ENCODE measurements around the gene TXN. TPM values are rescaled to one million over a fixed set of nuclear protein-coding genes. Genes with fewer than 3 reads are reported as not detected.

TXN gene
- total RNA-seq, 4 donors from 2014 or later, result 126 to 214 (median 154) TPM

GRCh38 chr9:110257956-110258355, 1.6 kb upstream of the TXN start:
- no peak for TF ChIP-seq CTCF (IDR thresholded peaks at IDR 0.05)
- no peak for TF ChIP-seq EP300 (IDR thresholded peaks at IDR 0.05)
- no peak for TF ChIP-seq POLR2A (IDR thresholded peaks at IDR 0.05)
- no peak for TF ChIP-seq POLR2AphosphoS5 (IDR thresholded peaks at IDR 0.05)
- no peaks in the 10 kb centered on the region for H3K27me3 ChIP-seq
- H3K27ac ChIP-seq, result peak overlapping the region; percentile 93
- H3K9me3 ChIP-seq, result no peaks in the 10 kb centered on the region
- no peak for DNase-seq (ENCODE audit: low spot score in 2 of 2)
- WGBS, result 89% methylated on average over 1 of the region's 1 CpG
- H3K4me1 ChIP-seq, result peaks cover 32% of the 10 kb centered on the region
- no peaks in the 10 kb centered on the region for H3K36me3 ChIP-seq
- no peak overlapping the region for H3K4me3 ChIP-seq

DNA sequence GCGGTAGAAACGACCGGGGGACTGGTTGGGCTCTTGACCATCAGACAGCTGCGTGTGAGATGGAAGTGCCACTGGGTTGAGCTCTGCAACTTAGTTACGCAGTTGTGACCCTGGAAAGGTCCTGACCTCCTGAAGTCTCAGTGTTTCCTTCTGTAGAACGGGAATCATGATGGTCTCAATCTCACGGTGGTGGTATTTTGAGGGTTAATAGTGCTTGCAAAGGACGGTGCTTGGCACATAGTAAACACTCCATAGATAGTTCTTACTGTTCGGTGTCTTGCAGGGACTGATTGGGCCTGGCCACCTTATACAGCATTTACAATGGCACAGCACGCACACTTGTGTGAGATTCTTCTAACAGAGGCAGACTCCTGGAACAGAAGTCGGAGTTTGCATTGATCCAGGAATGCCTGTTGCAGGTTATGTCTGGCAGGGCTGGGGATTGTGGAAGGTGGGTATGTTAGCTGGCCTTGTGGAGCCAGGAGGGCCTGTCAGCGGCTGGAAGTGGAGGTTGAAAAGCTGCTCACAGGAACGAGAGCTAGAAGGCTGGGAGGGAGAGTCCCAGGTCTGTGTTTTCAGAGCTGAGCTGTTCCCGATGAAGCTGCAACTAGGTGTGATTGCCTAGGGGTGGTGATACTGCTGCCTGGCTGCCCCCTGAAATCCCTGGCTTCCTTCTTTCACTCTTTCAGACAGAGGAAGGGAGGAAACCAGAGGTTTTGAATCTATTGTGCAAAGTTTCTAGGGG, 962 bp upstream of the TXN start:
- no peak for TF ChIP-seq POLR2A (IDR thresholded peaks at IDR 0.05)
- TF ChIP-seq EP300 (IDR thresholded peaks at IDR 0.05), result no peak
- TF ChIP-seq CTCF (IDR thresholded peaks at IDR 0.05), result no peak
- TF ChIP-seq POLR2AphosphoS5 (IDR thresholded peaks at IDR 0.05), result no peak
- Histone ChIP-seq H3K4me1 (peaks cover 32% of the 10 kb centered on the region), H3K27ac (peak overlapping the region; percentile 93), H3K4me3 (peak overlapping the region; percentile 86), H3K36me3 (no peaks in the 10 kb centered on the region), H3K27me3 (no peaks in the 10 kb centered on the region), H3K9me3 (no peaks in the 10 kb centered on the region)
- no peak for DNase-seq (ENCODE audit: low spot score in 2 of 2)
- 8% methylated on average over 10 of the region's 14 CpGs for WGBS

DNA sequence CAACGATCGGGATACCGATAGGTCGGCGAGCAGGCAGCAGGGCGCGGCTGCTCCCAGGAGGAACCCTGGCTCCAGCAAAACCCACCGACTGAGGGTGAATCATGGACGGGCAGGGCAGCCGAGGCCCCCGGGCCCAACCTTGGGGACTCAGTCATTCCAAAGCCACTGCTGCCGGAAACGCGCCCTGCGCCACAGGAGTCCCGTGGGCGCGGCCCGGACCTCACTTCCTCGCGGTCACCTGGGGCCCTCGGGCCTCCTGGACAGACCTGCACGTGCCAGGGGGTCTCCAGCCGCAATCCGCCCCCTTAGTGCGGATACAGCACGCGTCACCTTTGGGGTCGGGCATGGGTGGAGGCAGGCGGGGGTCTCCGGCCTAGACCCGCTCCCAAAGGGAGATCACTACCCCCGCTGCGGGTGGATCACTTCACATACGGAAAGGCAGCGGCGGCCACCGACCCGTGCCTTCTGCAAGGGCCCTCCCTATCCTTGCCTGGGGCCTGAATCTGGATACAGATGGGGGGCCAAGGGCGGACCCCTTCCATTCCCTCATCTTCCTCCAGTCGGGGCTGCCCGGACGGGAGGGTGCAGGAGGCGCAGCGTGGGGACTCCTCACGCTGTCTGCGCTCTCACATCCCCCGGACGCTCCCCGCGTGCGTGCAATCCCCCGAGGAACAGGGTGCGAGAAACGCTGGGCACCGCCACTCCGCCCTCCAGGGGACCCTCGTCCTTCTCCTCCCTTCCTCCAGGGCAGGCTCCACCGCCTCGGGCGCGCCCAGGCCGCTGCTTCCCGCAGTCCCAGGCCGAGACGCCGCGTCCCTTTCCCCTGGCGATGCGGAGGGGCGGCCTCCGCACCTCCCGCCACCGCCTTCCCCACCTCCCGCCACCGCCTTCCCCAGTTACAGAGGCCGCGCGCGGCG, 586 bp downstream of the TXN start:
- 0% methylated on average over 8 of the region's 81 CpGs for WGBS
- peak; percentile 88 for DNase-seq (ENCODE audit: low spot score in 2 of 2)
- Histone ChIP-seq H3K9me3 (no peaks in the 10 kb centered on the region), H3K27ac (peak overlapping the region; percentile 93), H3K4me1 (peaks cover 32% of the 10 kb centered on the region), H3K27me3 (no peaks in the 10 kb centered on the region), H3K36me3 (no peaks in the 10 kb centered on the region), H3K4me3 (peak overlapping the region; percentile 86)
- TF ChIP-seq CTCF (IDR thresholded peaks at IDR 0.05) (no peak), POLR2AphosphoS5 (IDR thresholded peaks at IDR 0.05) (peak; percentile 15 to 64 (median 56)), EP300 (IDR thresholded peaks at IDR 0.05) (no peak), POLR2A (IDR thresholded peaks at IDR 0.05) (peak in 1 of 2 donors; percentile 21)

DNA sequence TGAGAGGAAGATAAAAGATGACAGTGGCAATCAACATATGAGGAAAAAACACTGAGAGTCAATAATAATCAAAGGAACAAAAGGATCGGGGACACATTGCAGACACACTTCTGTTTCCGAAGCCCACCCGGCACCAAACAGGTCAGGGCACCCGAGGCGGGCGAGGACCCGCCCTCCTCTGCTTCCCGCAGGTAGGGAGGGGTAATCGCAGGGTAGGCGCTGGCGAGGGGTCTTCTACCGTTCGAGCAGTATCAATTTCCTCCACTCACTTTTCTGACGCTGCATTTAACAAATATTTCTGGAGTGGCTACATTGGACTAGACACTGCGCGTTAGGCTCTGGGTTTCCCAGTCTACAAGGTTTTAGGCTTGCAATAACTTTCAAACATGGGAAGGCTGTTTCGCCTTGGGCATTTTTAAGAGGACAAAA, 1.3 kb downstream of the TXN start:
- Histone ChIP-seq H3K4me3 (peak overlapping the region; percentile 86), H3K27ac (peak overlapping the region; percentile 93), H3K36me3 (peaks cover 5% of the 10 kb centered on the region), H3K27me3 (no peaks in the 10 kb centered on the region), H3K9me3 (no peaks in the 10 kb centered on the region), H3K4me1 (peaks cover 32% of the 10 kb centered on the region)
- no peak for DNase-seq (ENCODE audit: low spot score in 2 of 2)
- WGBS, result 3% methylated on average over 17 of the region's 17 CpGs
- TF ChIP-seq POLR2A (IDR thresholded peaks at IDR 0.05) (no peak), POLR2AphosphoS5 (IDR thresholded peaks at IDR 0.05) (no peak), EP300 (IDR thresholded peaks at IDR 0.05) (no peak), CTCF (IDR thresholded peaks at IDR 0.05) (no peak)

DNA sequence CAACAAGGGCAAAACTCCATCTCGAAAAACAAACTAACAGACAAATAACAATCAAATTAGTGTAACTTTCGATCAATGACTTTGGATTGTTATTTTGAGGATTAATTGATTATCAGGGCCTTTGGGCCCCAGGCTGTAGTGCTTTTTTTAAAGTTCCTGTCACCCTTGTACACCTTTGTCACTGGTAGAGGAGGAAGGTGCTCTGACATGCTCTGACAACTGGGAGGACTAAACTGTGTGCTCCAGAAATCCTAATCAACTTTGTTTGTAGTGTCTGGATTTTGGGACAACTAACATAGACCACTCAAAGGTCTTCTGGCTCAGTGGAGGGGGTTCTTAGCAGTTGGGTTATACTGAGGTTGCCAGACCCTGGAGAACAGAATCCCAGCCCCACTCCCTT, 1.8 kb downstream of the TXN start:
- Histone ChIP-seq H3K4me1 (peaks cover 32% of the 10 kb centered on the region), H3K36me3 (peaks cover 11% of the 10 kb centered on the region), H3K27ac (peak overlapping the region; percentile 93), H3K4me3 (peak overlapping the region; percentile 86), H3K27me3 (no peaks in the 10 kb centered on the region), H3K9me3 (no peaks in the 10 kb centered on the region)
- TF ChIP-seq POLR2A (IDR thresholded peaks at IDR 0.05), result no peak
- no peak for TF ChIP-seq POLR2AphosphoS5 (IDR thresholded peaks at IDR 0.05)
- TF ChIP-seq CTCF (IDR thresholded peaks at IDR 0.05), result no peak
- TF ChIP-seq EP300 (IDR thresholded peaks at IDR 0.05), result no peak
- DNase-seq (ENCODE audit: low spot score in 2 of 2), result no peak
- WGBS, result 76% methylated on average over 2 of the region's 2 CpGs
